ENCODE data around the gene BST1. TPM values are rescaled to one million over a fixed set of nuclear protein-coding genes. Genes with fewer than 3 reads are reported as not detected.

BST1 gene
- total and polyA plus RNA-seq, 2 donors (not counting 3 experiments of a cell fraction or from before 2014, with no cell fraction given), result 10.7 to 14.0 TPM

DNA sequence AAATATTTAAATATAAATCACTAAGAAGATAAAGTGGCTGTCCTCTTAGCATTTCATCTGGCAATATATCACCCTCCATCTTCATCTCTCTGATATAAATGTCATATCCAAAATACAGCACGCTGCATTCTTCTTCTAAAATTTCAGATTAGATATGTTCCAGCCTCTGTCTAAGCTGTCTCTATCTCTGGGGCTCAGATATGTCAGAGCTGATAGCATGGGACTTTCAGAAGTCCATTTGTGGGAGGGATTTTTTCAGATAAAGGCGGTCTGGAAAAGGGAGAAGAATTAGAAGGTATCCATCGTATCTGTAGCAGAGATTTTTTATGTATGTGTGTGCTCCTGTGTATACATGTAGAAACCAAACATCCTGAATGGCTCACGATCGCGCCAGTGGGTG, 50.2 kb downstream of the BST1 start:
- Histone ChIP-seq H3K9ac (replicated peaks; ENCODE audit: extremely low read depth, insufficient read depth, low read length) (no peak overlapping the region), H2AFZ (ENCODE audit: low read depth, low read length) (no peak overlapping the region), H3K9me3 (replicated peaks; ENCODE audit: control insufficient read depth, insufficient read depth, low read length) (no peaks in the 10 kb centered on the region), H3K4me3 (replicated peaks in 1 of 3; ENCODE audit: insufficient read depth in 1 of 3, low read depth in 1 of 3, low read length in 3 of 3) (no peak overlapping the region), H3K4me1 (ENCODE audit: control insufficient read depth, extremely low read depth, insufficient read depth, low read length) (peaks cover 16% of the 10 kb centered on the region), H4K20me1 (replicated peaks; ENCODE audit: control insufficient read depth, extremely low read depth, insufficient read depth, low read length) (no peaks in the 10 kb centered on the region), H3K36me3 (ENCODE audit: control insufficient read depth in 2 of 2, extremely low read depth in 1 of 2, insufficient read depth in 2 of 2, low read length in 2 of 2) (no peaks in the 10 kb centered on the region), H3K4me2 (ENCODE audit: insufficient read depth, low read length) (no peak overlapping the region), H3K9me1 (replicated peaks; ENCODE audit: control insufficient read depth, extremely low read depth, insufficient read depth, low read length) (no peaks in the 10 kb centered on the region), H3K27ac (ENCODE audit: insufficient read depth, low read depth, low read length) (no peak overlapping the region), H3K79me2 (ENCODE audit: control insufficient read depth, insufficient read depth, low read length) (no peaks in the 10 kb centered on the region), H3K27me3 (ENCODE audit: control insufficient read depth in 2 of 2, insufficient read depth in 2 of 2, low read length in 2 of 2) (no peaks in the 10 kb centered on the region)
- dilution Hi-C loops (cut with MboI; ENCODE audit: extremely low pct_ligation_motif_present, low sequenced_read_pairs), result no loop called here
- ChIA-PET POLR2A (no interaction called here), CTCF (interaction anchor here (1.4 kb wide), 1 partner anchor 52 kb away, joined by 5 read pairs; no protein-coding TSS in a partner anchor)
- no TSS peak for BruUV-seq (replicated peaks)
- FAIRE-seq, result no peak
- TF ChIP-seq CTCF (IDR thresholded peaks at IDR 0.05; ENCODE audit: extremely low read depth in 1 of 2, insufficient read depth in 1 of 2, low read depth in 1 of 2, low read length in 2 of 2) (no peak), FOS (IDR thresholded peaks at IDR 0.05; ENCODE audit: borderline replicate concordance, insufficient read depth, low read length) (no peak), POLR2A (IDR thresholded peaks at IDR 0.05; ENCODE audit: low read depth, low read length) (no peak), JUN (IDR thresholded peaks at IDR 0.05; ENCODE audit: borderline replicate concordance, insufficient read depth, insufficient read length, low read depth) (no peak), EZH2 (IDR thresholded peaks at IDR 0.05; ENCODE audit: borderline replicate concordance, low read depth, low read length, severe bottlenecking) (no peak), POLR2AphosphoS5 (IDR thresholded peaks at IDR 0.05; ENCODE audit: insufficient read depth, low read depth, low read length) (no peak), GATA2 (IDR thresholded peaks at IDR 0.05; ENCODE audit: insufficient read depth, insufficient read length, low read depth, low read length) (no peak), MYC (IDR thresholded peaks at IDR 0.05; ENCODE audit: low read depth, low read length) (no peak)
- TF ChIP-seq, protein P1, sequence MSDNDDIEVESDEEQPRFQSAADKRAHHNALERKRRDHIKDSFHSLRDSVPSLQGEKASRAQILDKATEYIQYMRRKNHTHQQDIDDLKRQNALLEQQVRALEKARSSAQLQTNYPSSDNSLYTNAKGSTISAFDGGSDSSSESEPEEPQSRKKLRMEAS (IDR thresholded peaks at IDR 0.05; ENCODE audit: insufficient read depth, insufficient read length), result no peak
- intact Hi-C loops (cut with micrococcal nuclease), result no loop called here
- DNase-seq (ENCODE audit: low read depth, low spot score), result no peak
